NCI-H1694 (cell line): ENCODE measurements around the gene PLOD1.
"Not testable (repeated sequence)": the region's sequence is repeated elsewhere in the genome, so short reads cannot be mapped to it uniquely, and the experiment has no call there.

Experiments
- DNase-seq: peaks from one replicate; lab custom pipeline; 2025; lab: John Stamatoyannopoulos, UW

The PLOD1 gene

DNA sequence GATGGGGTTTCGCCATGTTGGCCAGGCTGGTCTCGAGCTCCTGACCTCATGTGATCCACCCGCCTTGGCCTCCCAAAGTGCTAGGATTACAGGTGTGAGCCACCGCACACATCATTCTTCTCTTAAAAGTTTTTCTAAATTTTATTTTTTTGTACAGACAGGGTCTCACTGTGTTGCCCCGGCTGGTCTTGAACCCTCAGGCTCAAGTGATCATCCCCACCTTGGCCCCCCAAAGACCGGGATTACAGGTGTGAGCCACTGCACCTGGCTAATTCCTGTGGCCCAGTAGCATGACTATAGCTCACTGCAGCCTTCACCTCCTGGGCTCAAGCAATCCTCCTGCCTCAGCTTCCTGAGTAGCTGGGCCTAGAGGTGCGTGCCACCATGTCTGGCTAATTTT is 5.3 kb downstream of the PLOD1 start:
- DNase-seq = not testable (repeated sequence)

DNA sequence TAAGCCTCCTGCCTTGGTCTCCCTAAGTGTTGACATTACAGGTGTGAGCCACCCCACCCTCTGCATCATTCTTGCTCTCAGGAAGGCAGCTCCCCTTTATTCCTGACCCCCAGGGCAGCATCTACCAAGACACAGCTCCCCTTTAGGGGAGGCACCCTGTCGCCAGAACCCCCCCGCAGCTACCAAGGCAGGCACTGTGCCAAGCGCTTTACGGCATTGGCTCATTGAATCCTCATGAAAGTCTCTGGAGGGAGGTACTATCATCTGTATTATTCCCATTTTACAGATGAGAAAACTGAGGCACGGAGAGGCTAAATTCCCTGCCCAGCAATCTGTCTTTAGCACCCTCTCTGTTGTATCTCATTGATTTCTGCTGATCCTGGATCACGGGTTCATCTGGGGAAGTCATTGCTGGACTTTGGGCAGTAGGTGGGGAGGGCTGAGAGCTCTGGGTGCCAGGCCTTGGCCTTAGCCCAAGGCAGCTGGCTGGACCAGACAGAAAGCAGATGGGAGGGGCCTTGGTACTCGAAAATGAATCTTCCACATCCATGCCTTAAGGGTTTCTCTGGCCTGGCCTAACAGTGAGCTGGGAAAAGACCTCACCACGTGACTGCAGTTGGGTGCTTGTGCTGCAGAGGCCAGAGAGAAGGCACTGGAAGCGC is 5.9 kb downstream of the PLOD1 start:
- DNase-seq = no peak

DNA sequence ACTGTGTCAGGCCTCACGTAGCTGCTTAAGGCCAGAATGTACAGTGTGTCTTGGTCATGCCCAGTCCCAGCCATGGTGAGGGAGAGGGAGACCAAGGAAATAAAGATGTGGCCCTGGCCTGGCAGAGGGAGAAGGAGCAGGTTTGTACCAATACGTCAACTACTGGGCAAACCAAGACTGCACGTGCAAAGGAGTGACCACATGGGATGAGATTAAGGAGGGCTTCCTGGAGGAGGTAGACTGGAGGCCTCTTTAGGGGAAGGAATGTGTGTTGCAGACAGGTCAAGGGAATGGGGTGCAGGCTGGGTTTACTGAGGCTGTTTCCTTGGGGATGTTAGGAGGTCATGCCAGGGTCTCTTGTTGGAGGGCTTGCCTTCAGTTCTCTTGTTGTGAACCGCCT is 7.8 kb downstream of the PLOD1 start:
- no peak for DNase-seq

DNA sequence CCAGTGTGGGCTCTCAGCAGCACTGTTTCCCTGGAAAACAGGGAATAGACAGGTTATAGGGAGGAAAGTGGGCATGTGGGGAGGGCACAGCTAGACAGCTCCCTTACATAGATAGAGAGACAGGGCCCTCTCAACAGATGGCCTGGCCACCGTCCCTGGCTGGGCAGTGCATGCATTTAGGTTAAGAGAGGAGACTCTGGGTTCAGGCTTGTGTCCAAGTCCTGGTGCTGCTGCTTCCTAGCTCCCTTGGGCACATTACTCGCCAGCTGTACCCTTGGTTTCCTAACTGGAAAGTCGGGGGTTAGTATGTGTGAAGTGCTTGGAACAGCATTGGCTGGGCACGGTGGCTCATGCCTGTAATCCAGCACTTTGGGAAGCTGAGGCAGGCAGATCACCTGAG is 9.1 kb downstream of the PLOD1 start:
- DNase-seq = no peak

DNA sequence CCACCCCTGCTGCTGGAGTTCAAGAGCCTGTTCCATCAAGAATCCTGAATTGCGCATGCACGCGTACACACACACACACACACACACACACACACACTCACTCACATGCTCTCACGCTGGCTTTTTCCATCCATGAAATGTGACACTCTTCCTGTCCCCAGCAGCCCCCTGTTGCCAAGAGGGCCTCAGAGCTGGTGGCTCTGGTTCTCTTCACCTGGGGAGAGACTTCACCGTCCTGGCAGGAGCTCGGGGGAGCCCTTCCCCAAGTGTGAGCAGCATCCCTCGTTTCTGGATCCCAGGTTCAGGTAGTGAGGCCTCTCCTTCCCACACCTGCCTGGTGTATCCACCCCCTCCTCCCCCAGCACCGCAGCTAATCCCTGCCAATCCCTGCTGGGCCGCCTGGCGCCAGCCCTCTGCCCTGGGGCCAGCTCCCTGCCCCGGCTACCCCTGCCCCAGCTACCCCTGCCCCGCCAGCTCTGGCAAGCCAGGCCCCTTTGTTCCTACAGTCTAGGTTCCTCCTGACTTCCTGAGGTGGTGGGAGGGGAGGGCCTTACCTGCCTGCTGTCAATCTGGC is 9.9 kb downstream of the PLOD1 start:
- DNase-seq = peak; percentile 21

DNA sequence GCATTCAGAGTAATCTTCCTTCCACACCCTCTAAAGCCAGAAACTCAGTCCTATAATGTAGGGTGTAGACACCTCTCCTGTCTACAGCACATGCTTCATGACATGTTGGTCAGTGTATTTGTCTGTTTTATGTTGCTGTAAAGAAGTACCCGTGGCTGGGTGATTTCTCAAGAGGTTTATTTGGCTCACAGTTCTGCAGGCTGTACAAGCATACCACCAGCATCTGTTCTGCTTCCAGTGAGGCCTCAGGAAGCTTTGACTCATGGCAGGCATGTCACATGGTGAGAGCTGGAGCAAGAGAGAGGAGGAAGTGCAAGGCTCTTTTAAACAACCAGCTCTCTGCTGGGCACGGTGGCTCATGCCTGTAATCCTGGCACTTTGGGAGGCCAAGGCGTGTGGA is 12.1 kb downstream of the PLOD1 start:
- DNase-seq = no peak

DNA sequence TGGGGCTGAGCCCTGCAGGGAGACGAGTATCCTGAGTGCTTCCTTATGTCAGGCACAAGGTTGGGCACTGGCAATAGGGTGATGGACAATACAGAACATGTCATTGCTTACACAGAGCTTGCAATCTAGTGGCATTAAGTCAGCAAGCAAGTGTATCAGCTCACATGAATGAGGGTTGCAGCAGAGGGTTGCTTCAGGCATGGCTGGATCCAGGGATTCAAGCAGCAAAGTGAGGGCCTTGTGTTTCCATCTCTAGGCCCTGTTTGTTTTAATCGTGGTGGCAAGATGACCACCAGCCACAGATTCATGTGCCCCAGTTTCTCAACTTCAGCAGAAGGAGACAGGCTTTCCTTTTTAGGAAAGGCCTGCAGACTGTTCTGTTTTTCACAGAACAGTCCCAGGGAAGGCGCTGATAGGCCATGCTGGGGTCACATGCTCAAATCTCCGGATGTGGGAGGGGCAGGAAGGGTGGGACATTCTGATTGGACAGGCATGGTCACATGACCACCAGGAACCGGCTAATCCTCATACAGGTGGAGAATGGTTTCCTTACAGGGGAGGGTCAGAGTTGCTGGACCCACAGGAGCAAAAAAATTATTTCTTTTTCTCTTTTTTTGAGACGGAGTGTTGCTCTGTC is 14.4 kb downstream of the PLOD1 start:
- no peak for DNase-seq

DNA sequence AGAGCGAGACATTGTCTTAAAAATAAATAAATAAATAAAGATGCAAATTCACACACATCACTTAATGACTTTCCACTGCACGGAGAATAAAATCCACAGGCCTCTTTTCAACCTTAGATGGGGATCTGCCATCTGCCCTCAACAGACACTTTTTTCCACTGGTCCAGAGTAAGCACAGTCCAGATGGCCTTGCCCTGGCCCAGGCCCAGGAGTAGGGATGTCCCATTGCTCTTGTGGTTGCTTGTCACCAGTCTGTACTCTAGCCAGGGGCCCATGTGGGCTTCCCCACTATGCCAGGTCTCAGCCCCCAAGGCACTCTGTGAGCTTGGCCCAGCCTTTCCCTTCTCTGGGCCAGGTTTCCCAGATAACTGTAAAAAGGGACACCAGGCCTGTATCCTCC is 17.4 kb downstream of the PLOD1 start:
- peak; percentile 15 for DNase-seq

DNA sequence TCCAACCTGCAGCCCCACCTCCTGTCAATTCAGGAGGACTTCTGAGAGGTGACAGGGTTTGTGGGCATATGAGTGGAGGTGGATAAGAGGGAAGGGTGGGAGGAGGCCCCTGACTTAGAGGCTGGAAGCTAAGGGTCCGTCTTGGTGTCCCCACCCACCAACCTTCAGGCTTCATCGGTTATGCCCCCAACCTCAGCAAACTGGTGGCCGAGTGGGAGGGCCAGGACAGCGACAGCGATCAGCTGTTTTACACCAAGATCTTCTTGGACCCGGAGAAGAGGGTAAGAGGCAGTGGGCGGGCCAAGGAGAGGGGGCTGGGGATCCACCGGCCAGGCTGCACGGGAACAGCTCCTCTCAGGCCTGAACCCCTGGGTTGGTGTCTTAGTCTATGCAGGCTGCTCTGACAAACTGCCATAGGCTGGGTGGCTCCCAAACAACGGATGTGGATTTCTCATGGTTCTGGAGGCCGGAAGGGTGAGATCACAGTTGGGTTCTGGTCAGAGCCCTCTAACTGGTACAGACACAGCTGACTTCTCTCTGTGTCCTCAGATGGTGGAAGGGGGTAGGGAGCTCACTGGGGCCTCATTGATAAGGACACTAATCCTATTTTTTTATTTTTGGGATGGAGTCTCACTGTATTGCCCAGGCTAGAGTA is 18.1 kb downstream of the PLOD1 start:
- DNase-seq = no peak

DNA sequence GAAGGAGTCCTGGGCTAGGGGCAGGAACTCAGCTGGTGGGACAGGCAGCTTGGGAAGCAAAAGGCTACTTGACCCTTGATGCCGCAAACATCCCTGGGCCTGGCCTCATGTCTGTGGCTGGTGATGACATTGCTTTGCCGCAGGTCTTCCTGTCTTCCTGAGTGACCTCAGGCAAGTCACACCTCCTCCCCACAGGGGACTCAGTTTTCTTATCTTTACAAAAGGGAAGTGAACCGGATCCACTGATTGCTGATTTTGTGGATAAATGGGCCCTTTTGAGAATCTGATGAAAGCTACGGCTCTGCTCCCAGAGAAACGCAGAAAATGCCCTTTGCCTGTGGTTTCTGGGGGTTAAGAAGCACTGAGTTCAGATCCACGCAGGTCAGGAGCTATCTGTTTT is 20.7 kb downstream of the PLOD1 start:
- no peak for DNase-seq

DNA sequence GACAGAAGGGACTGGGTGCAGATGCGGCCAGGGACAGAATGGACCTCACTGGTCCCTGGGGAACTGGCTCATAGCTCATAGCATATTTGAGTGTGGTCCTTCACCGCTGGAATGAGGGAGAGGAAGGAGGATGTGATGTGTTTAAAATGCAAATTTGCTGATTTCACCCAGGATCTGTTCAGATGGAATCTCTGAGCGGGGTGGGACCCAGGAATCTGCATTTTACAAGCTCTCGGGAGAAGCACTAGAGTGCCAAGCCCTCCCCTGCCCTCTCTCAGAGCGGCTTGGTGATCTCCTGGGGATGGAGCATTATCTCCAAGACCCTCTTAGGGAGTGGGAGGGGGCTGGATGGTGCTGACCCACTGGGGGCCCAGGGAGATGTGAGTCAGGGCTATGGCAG is 22.9 kb downstream of the PLOD1 start:
- DNase-seq = no peak

DNA sequence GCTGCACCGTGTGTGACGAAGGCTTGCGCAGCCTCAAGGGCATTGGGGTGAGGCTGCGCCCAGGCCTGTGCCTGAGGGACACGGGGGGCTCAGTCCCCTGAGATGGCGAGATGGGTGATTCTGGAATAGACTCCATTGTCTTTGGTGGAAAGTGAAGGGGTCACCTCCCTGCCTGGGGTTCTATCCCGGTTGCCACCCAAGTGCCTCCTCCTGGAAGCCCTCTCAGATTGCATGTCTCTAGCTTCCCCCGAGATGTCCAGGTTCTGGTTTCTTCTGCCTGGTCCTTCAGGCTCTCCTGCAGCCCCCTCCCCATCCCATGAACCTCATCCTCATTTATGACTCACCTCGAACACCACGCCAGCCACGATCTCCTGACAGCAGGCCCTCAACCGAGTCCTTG is 23.4 kb downstream of the PLOD1 start:
- no peak for DNase-seq

DNA sequence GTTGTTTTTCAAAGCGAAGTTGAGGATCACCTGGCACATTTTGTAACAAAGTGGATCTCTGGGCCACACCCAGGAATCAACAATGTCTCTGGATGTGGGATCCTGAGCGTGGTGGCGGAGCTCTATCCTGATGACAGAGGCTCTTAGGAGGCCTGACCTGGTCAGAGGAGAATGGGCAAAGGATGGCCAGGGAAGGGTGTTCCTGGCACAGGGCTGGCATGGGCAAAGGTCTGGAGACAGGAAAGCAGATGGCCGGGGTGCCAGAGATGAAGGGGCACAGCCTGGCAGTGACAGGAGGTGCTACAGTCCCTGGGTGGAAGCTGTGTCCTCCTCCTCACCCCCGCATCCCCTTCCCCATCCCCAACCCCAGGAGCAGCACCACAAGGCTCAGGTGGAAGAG is 25.8 kb downstream of the PLOD1 start:
- no peak for DNase-seq

DNA sequence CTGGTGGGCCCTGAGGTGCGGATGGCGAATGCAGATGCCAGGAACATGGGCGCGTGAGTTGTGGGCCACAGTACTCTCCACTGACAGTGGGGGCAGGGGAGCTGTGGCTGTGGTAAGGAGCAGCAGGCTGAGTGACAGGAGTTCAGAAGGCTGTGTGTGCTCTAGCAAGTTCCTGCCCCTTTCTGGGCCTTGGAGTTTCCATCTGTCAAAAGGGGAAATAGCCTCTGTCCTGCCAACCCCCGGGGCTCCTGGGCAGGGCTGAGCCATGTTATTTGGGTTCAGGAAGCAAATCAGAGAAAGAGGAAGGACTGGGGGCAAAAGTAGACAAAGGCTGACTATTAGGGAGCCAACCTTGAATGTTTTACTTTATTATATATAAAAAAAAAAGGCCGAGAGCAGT is 26.2 kb downstream of the PLOD1 start:
- no peak for DNase-seq

DNA sequence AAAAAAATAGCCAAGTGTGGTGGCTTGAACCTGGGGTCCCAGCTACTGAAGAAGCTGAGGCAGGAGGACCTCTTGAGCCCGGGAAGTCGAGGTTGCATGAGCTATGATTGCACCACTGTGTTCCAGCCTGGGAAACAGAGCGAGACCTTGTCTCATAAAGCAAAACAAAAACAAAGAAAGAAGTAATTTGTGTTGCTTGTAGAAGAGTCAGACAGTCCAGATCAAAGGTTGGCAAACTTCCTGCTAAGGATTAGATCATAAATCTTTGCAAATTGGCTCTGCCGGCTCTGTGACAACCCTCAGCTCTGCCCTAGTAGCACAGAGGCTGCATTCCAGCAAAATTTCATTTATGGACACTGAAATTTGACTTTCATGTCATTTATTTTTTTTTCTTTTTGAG is 26.7 kb downstream of the PLOD1 start:
- no peak for DNase-seq

DNA sequence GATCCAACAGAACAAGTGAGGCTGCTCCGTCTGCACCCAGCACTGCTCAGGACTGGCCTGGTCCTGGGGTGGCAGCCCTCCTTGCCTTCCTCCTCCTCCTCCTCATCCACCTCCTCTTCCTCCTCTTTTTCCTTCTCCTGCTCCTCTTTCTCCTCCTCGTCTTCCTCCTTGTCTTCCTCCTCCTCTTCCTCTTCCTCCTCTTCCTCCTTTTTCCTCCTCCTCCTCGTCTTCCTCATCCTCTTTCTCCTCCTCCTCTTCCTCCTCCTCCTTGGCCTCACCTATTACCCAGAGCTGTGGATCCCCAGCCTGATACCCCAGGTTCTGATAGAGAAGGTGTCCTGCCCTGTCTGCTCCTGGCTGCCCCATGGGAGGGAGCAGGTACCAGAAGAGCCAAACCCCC is 29.1 kb downstream of the PLOD1 start:
- no peak for DNase-seq

DNA sequence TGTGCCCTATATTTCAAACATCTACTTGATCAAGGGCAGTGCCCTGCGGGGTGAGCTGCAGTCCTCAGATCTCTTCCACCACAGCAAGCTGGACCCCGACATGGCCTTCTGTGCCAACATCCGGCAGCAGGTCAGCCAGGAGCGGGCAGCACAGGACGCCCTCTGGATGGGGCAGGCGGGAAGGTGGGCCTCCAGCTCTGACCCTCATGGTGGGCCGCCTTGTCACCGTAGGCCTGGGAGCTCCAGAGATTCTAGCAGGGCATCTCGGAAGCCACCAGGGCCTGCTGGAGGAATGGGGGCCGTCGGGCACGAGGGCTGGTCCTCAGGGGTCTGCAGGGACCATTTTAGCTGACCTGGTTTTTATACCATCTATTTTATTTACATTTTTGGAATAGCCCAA is 30.1 kb downstream of the PLOD1 start:
- no peak for DNase-seq

DNA sequence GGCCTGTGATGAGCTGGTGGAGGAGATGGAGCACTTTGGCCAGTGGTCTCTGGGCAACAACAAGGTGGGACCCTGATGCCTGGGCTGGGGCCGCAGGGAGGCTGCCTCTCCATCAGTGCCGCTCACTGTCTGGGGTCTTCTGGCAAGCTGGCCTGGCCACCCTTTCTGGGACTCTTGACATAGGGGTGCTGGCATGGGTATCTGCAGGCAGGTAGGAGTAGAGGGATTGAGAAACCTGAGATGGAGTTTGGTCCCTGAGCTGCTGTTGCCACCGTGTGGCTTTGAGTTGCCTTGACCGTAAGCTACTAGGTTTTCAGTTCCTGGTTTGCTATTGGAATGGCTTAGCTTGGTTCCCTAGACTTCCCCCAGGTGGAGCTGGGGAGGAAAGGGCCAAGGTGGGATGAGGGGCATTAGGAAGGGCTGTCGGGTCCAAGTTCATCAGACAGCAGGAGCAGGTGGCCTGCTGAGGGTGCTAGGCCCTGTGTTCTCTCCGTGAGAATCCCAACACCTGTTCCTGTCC is 32.6 kb downstream of the PLOD1 start:
- DNase-seq = peak; percentile 37

DNA sequence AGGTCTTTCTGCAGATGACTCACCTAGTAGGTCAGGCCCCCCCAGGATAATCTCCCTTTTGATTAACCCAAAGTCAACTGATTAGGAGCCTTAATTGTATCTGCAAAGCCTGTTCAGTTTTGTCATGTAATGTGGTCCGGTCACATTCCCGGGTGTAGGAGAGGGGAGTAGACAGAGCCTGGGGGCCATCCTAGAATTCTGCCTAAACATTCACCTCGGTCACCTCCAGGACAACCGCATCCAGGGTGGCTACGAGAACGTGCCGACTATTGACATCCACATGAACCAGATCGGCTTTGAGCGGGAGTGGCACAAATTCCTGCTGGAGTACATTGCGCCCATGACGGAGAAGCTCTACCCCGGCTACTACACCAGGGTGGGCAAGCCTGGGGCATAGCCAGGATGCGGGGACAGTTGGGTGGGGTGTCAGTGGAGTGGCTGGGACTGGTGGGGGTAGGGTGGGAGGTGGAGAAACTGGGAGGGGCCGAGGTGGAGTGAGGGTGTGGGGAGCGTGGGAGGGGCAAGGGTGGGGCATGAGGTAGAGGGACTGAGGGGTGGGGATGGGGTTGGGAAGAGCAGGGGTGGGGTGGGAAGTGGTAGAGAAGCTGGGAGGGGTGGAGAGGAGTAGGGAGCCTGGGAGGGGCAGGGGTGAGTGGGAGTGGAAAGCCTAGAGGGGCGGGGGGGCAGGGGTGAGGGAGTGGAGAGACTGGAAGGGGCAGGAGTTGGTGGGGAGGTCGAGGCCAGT is 36.1 kb downstream of the PLOD1 start:
- no peak for DNase-seq

DNA sequence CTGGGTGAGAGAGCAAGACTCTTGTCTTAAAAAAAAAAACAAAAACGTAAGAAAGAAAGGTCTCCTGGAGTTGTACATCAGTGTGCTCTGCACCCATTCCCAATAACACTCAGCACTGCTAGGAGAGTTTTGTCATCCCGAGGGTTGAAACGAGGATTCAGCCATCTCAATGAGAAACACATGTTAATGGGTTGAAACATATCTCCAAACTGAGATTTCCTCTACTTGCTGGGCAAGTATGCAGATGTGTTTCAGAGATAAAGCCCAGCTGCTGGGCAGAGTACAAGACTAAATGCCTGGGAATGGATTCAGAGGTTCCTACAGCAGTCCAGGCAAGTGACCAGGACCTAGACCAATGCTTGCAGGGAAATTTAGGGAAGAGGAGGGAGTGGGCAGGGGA is 43.1 kb downstream of the PLOD1 start:
- DNase-seq = no peak

DNA sequence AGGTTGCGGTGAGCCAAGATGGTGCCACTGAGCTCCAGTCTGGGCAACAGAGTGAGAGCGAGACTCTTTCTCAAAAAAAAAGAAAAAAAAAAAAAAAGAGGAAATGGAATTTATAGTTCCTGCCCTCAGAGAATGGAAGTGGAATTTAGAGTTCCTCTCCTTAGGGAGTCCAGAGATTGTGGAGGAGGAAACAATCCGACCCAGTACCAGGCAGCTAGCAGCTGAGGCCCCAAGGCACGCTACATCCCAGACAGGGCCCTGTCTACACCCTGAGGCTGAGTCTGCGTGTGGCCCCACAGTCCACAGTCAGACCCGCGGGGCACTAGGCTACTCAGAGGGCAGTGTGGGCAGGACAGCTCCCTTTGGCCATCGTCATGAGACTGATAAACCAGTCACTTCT is 43.8 kb downstream of the PLOD1 start:
- no peak for DNase-seq
